NCI-H2171 (cell line): ENCODE measurements around the gene TCF12.
"Not testable (repeated sequence)": the region's sequence is repeated elsewhere in the genome, so short reads cannot be mapped to it uniquely, and the experiment has no call there.

Source experiments
- DNase-seq: peaks from one replicate; lab custom pipeline; 2025; lab: John Stamatoyannopoulos, UW

The TCF12 gene

DNA sequence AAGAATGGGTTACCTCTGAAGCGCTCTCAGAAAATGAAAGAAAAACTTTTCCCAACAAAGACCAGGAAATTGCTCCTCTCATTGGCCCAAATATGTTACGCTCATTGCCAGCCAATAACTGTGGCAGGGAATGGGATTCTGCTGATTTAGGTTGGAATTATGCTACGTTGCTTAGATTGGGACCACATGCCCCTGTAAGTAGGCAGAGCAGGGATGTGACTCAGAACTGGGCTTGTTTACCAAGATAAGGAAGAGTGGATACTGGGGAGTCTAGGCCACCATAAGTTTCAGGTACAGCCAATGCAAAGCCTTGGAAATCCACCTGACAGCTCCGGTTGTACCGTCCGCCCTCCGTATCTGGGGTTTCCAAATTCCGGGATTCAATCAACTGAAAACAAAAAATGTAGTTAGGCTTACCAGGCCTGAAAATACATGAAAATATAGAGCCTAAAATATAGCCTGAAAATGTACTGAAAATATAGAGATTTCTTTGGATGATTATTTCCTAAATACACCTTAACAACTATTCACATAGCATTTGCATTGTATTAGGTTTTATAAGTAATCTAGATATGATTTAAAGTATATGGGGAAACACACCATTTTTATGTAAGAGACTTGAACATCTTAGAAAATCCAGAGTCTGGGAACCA, 1.5 kb upstream of the TCF12 start:
- no peak for DNase-seq

DNA sequence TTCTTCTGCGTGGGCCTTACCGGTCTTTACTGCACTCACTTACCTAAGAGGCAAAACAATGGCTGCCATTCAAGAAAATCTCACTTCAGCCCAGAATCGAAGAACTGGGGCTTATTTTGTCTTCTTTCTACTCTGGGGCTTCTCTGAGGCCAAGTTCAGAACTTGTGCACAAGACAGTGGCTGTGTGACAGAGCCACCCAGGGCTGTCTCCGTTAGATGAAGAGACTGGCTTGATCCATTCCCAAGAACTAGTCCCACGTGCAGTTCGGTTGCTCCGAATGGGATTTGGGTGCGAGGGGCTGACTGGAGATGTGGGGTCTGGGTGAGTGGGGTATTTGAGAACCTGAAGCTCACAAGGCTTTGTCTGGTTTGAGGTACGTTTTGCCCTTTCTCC, 795 bp upstream of the TCF12 start:
- no peak for DNase-seq

GRCh38 chr15:56919031-56919608, 676 bp downstream of the TCF12 start:
- peak; percentile 33 for DNase-seq

GRCh38 chr15:56919609-56920366, 1.3 kb downstream of the TCF12 start:
- peak; percentile 27 for DNase-seq

DNA sequence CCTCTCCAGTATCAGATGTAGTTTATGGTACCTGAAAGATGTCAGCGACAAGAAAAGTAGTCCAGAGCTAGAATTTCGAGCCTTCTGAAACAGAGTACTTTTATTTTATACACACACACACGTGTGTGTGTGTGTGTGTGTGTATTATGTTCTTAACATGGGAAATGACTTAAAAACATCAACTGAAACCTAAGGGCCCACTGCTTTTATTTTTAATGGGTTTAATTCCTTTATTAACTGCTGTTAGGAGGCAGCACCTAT, 1.9 kb downstream of the TCF12 start:
- no peak for DNase-seq

- DNase-seq = no peak
Observed at GRCh38 chr15:56923174-56923591, 4.7 kb downstream of the TCF12 start.

GRCh38 chr15:56927816-56928215, 9.4 kb downstream of the TCF12 start:
- no peak for DNase-seq

- DNase-seq = no peak
Observed at GRCh38 chr15:56929399-56929798, 11.0 kb downstream of the TCF12 start.

DNA sequence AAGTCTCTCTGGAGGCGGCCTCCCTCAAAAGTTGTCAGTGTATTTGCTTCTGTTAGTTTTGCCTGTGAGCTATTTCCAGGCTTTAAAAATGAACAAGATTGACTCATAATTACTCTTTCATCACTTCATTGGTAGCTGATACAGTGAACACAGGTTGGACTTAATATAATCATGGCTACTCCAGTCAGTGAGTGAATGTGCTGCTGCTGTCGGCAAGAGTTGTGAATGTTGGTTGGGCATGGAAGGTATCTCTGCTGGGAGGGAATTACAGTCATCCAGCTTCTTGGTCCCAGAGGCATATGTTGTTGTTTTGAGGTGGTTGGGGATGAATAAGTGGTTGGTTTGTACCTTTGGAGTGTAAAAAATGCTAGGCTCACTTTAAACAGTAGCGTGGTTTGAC, 11.5 kb downstream of the TCF12 start:
- DNase-seq = no peak

DNA sequence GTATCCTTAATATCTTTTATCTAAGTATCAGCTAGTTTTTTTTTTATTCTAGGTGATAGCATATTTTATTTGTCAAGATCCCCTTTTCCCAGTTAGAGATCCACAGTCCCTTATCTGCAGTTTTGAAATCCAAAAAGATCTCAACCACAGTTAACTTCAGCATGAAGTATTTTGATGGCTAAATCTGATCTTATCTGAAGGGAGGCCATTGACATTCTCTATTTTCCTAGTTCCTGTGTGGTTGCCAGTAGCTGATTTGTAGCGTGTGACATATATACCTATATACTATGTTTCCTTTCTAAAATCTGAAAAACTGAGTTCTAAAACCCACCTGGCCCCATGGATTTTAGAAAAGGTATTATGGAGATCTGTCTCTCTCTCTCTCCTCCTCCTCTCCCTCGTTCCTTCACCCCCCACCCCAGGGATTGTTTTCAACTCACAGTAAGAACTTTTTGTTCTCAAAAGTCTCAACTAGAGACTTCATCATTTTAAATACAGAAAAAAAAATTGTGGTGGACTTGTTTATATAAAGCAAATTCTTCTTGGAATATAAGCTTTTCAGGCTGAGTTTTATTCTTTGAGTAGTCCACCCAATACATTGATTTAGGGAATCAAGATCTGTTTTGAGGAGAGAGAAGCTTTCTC, 12.3 kb downstream of the TCF12 start:
- DNase-seq = no peak

DNA sequence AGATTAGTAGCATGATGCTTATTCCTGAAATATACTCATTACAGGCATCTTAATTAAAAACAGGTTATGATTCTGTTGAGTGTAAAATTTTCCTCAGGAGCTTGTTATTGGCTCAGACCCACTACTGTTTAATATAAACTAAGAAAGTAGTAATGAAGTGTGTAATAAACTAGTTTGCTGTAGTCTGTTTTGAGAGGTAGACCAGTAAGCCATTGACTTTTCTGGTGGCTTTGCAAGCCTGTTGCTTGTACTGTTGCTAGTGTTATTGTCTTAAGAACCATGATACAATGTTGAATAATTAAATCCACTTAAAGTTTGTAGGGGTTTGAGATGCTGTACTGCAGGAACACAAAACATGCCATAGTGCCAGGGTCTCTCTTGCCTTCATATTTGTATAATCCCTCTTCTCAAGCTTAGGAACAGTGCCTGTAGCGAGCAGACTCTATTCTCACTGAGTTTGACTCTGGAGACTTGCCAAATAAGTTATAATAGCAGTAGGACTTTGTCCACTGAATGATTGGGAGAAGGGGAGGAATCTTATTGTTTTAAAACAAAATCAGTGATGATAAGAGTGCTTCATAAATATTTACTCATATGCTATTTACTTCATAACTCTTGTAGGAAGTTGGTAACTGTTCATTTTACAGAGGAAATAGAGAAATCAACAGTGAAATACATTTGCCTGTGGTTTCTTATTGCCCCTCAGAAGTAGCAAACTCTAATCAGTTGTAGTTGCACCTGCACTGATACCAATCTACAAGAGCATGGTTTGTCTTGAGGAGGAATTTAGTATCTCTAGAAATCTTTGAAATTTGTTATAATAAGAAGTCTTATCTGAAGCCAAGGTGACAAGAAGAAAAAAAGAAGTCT, 13.4 kb downstream of the TCF12 start:
- DNase-seq = no peak

- not testable (repeated sequence) for DNase-seq
Observed at GRCh38 chr15:56932509-56932868, 14.0 kb downstream of the TCF12 start.

GRCh38 chr15:56933410-56933809, 15.0 kb downstream of the TCF12 start:
- no peak for DNase-seq

- no peak for DNase-seq
Observed at GRCh38 chr15:56933811-56934210, 15.4 kb downstream of the TCF12 start.

DNA sequence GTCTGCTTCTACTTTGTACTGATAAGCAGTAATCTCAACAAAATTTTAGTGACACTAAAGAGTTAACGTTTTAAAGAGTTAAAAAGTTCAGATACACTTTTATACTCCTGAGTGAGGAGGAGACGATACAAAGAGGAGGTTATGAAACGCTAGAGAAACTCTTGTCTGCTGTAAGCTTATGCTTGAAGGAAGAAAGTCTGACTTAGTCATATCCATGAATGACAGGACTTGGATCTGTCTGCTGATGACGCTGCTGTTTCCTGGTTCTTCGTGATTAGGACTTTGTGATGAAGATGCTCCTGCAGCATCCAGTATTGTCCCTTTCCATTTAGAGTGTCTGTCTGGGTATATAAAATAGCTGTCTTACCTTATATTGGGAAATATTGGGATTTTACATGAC, 15.8 kb downstream of the TCF12 start:
- DNase-seq = no peak

- no peak for DNase-seq
Observed at GRCh38 chr15:56936929-56937328, 18.5 kb downstream of the TCF12 start.

- no peak for DNase-seq
Observed at GRCh38 chr15:56939257-56939656, 20.8 kb downstream of the TCF12 start.

DNA sequence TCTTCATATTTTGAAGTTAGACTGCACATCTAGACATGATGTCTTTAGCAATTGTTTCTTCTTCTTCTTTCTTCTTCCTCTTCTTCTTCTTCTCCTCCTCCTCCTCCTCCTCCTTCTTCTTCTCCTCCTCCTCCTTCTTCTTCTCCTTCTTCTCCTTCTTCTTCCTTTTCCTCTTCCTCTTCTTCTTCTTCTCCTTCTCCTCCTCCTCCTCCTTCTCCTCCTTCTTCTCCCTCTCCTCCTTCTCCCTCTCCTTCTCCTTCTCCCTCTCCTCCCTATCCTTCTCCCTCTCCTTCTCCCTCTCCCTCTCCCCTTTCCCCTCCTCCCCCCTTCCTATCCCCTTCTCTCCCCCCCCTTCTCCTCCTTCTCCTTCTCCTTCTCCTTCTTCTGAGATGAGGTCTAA, 21.9 kb downstream of the TCF12 start:
- DNase-seq = no peak

DNA sequence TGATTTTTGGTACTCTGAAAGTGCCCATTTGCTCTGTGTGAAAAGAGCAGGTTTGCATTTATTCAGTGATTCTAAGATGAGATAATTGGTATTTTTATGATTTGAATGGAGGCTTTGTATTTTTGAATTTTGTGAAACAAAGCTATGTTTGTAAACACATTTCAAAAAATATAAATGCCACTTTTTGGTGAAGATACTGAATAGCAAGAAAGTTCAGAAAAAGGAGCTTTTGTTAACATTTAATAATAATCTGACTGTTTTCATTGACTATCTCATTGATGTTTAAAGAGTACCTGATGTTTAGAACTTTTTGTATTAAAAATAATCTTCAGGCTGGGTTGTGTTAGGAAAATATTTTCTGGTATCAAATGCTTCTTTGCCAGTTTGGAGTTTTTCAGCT, 23.7 kb downstream of the TCF12 start:
- no peak for DNase-seq

GRCh38 chr15:56943403-56943802, 25.0 kb downstream of the TCF12 start:
- no peak for DNase-seq

DNA sequence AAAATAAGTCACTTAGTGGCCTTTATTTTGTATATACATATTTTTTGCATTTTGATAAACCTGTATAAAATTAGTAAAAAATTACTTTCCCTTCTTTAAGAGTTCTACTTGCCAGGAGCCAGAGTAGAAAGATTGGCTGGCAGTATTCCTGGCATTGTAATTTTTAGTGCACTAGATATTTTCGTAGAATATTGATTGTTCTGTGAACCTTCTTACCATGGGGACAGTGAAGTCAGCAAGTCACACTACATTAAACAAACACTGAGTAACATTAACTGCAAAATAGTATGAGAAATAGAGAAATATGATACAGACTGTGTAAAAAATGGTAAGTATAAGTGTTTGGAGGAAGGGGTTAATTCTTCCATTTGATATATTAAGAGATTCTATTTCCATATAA, 26.0 kb downstream of the TCF12 start:
- DNase-seq = no peak

- DNase-seq = no peak
Observed at GRCh38 chr15:56946150-56946549, 27.7 kb downstream of the TCF12 start.
